H1 (cell line): Measurements from ENCODE around the gene TMPRSS9.

Experiments
- ASH2L ChIP-seq: fragments of 200-600, 300-600 bp; sonication (generic); IDR thresholded peaks from one replicate; pipeline ENCODE4 v1.7.1; 2017; ENCODE audit warnings: low read length
- CHD2 ChIP-seq: IDR thresholded peaks from 2 replicates; pipeline ENCODE4 v1.6.1; 2012; ENCODE audit warnings: low read length, improper control_type of control experiment
- CREB1 ChIP-seq: IDR thresholded peaks from 2 replicates; pipeline ENCODE4 v1.6.1; 2012; ENCODE audit warnings: inconsistent platforms
- CTCF ChIP-seq, 3 experiments: IDR thresholded peaks; 1 replicate in 2 of 3; 2 replicates in 1 of 3; pipeline versions ENCODE4 v1.5.1 to v1.6.1; 2011; ENCODE audit warnings: low read length in 3 of 3, mild to moderate bottlenecking in 3 of 3, inconsistent platforms in 2 of 3, low read depth in 1 of 3, moderate library complexity in 1 of 3; ENCODE audit not compliant: insufficient read depth in 1 of 3; ENCODE audit errors: control extremely low read depth in 1 of 3
- EP300 ChIP-seq, 2 experiments: IDR thresholded peaks; 1 replicate in 1 of 2; 2 replicates in 1 of 2; pipeline ENCODE4 v1.6.1; 2011 to 2012; ENCODE audit warnings: low read depth in 2 of 2, low read length in 2 of 2, mild to moderate bottlenecking in 2 of 2, borderline replicate concordance in 1 of 2, inconsistent platforms in 1 of 2, moderate library complexity in 1 of 2
- EZH2 ChIP-seq: fragments of 200-600 bp; sonication (generic); IDR thresholded peaks from 2 replicates; pipeline ENCODE4 v1.7.1; 2012; ENCODE audit warnings: low read depth, mild to moderate bottlenecking, moderate library complexity, low read length, inconsistent platforms; ENCODE audit not compliant: severe bottlenecking
- JUND ChIP-seq: IDR thresholded peaks from 2 replicates; pipeline ENCODE4 v1.6.1; 2011; ENCODE audit warnings: mild to moderate bottlenecking, improper control_type of control experiment, low read length
- NANOG ChIP-seq: IDR thresholded peaks from 2 replicates; pipeline ENCODE4 v1.6.1; 2011; ENCODE audit warnings: low read length, low read depth, mild to moderate bottlenecking, inconsistent platforms; ENCODE audit not compliant: insufficient read depth, poor library complexity, severe bottlenecking
- PHF8 ChIP-seq: fragments of 200-600 bp; sonication (generic); conservative IDR thresholded peaks from 2 replicates; pipeline ENCODE4 v1.7.1; 2012; ENCODE audit warnings: low read depth, mild to moderate bottlenecking, inconsistent platforms, low read length, moderate library complexity
- POLR2A ChIP-seq, 2 experiments: IDR thresholded peaks; 1 replicate in 1 of 2; 2 replicates in 1 of 2; pipeline ENCODE4 v1.6.1; 2011; ENCODE audit warnings: low read depth in 2 of 2, low read length in 2 of 2, mild to moderate bottlenecking in 2 of 2; ENCODE audit errors: control extremely low read depth in 1 of 2
- SP4 ChIP-seq: IDR thresholded peaks from 2 replicates; pipeline ENCODE4 v1.6.1; 2012; ENCODE audit warnings: low read length, inconsistent platforms
- TAF1 ChIP-seq: IDR thresholded peaks from 2 replicates; pipeline ENCODE4 v1.6.1; 2011; ENCODE audit warnings: mild to moderate bottlenecking, low read depth, low read length
- TEAD4 ChIP-seq: IDR thresholded peaks from 2 replicates; pipeline ENCODE4 v1.6.1; 2012; ENCODE audit warnings: low read depth, low read length, inconsistent platforms, mixed read lengths
- USF2 ChIP-seq: IDR thresholded peaks from 2 replicates; pipeline ENCODE4 v1.6.1; 2011; ENCODE audit warnings: low read length, improper control_type of control experiment

GRCh38 chr19:2398735-2399305, 38.8 kb downstream of the TMPRSS9 start:
- TF ChIP-seq TAF1 = no peak
- TF ChIP-seq EP300 (IDR thresholded peaks at IDR 0.05; ENCODE audit: borderline replicate concordance in 1 of 2, low read depth in 2 of 2, low read length in 2 of 2) = no peak
- no peak for TF ChIP-seq CHD2
- no peak for TF ChIP-seq PHF8
- TF ChIP-seq POLR2A (IDR thresholded peaks at IDR 0.05; ENCODE audit: control extremely low read depth in 1 of 2, low read depth in 2 of 2, low read length in 2 of 2) = no peak
- no peak for TF ChIP-seq CTCF (IDR thresholded peaks at IDR 0.05; ENCODE audit: control extremely low read depth in 1 of 3, insufficient read depth in 1 of 3, low read depth in 1 of 3, low read length in 3 of 3)
- no peak for TF ChIP-seq ASH2L
- TF ChIP-seq USF2 = no peak
- TF ChIP-seq CREB1 = no peak
- no peak for TF ChIP-seq TEAD4
- TF ChIP-seq SP4 = no peak
- TF ChIP-seq JUND = no peak
- no peak for TF ChIP-seq EZH2
- no peak for TF ChIP-seq NANOG
